Measurements from ENCODE around the gene IL1RN. TPM values are rescaled to one million over a fixed set of nuclear protein-coding genes. Genes with fewer than 3 reads are reported as not detected.
"Not testable (repeated sequence)": the region's sequence is repeated elsewhere in the genome, so short reads cannot be mapped to it uniquely, and the experiment has no call there.

The IL1RN gene, protein sequence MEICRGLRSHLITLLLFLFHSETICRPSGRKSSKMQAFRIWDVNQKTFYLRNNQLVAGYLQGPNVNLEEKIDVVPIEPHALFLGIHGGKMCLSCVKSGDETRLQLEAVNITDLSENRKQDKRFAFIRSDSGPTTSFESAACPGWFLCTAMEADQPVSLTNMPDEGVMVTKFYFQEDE
- total RNA-seq = 20.7 TPM

DNA sequence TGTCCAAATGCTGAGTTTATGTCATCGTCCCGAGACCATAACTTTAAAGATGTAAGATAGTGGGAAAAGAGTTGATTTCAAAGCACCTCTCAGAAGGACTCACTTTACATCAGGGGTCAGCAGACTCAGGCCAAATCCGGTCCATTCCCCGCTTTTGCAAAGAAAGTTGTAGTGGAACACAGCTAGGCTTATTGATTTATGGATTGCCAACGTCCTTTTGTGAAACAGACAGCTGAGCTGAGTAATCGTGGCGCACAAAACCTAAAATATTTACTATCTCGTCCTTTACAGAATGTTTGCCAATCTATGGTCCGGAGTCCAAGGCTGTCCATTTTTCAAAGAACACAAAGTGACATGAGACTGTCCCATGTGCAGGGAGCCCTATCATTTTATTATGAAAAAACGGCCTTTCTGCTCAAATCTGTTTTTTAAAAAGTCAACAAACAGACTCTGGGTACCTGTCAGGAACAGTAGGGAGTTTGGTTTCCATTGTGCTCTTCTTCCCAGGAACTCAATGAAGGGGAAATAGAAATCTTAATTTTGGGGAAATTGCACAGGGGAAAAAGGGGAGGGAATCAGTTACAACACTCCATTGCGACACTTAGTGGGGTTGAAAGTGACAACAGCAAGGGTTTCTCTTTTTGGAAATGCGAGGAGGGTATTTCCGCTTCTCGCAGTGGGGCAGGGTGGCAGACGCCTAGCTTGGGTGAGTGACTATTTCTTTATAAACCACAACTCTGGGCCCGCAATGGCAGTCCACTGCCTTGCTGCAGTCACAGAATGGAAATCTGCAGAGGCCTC, at the start of gene IL1RN:
IL1RN (plus strand) TSS at position 754 of the 801 bp plus-strand sequence; CDS start at position 781, 27 bp downstream.
- DNase-seq = no peak

DNA sequence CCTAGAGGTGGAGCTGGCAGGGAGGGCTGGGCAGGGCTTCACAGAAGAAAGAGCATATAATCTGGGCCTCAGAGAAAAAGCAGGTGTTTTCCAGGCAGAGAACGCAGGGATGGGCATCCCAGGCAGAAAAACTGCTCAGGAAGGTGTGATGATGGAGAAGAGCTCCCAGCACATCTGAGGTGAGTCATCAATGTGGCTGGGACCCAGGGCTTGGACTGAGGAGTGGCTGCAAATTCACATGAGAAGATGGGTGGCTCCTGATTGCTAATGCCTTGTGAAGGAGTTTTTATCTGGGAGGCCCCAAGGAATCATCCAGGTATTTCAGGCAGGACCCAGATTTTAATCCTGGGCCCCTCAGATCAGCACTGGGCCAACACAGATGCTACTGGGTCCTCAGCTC, 49.5 kb upstream of the IL1RN start:
- DNase-seq = no peak

DNA sequence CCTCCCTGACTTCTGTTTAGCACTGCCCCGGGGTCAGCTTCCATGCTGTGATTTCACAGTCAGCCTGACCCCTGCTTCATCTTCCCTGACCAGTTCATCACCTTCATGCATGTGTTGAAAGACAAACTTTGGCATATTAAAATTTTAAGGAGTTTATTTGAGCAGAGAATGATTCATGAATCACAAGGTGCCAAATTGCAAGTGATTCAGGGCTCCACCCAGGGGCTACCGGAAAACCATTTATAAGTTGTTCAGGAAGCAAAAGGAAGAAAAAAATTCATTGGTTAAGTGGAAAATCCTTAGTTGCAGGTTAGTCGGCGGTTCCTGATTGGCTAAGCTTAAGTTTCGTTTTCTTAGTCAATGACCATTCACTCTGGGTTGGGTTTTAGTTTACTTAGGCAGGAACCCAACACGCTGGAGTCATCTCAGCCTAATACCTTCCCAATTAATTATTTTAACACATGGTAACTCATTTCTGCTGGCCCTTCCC, 49.0 kb upstream of the IL1RN start:
- no peak for DNase-seq

GRCh38 chr2:113079131-113079530, 48.3 kb upstream of the IL1RN start:
- DNase-seq = no peak

GRCh38 chr2:113080134-113080533, 47.3 kb upstream of the IL1RN start:
- no peak for DNase-seq

- no peak for DNase-seq
Measured at GRCh38 chr2:113081488-113082210, 45.7 kb upstream of the IL1RN start.

DNA sequence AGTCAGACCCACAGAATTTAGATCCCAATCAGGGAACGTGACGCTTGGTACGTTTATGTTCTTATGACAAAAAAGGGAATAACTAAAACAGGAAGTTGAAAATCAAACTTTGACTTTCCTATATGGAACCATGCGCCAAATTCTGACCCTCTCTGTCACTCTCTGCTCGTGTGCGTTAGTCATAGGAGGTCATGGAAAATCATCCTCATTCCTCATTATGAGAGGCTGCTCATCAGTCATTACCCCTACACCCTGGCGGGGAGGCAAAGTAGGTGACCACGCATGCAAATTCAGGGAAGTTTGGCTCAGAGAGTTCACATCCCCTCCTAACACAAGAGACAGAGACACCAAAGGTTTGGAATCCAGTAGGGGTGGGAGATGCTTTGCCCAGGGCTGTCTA, 44.1 kb upstream of the IL1RN start:
- DNase-seq = no peak

DNA sequence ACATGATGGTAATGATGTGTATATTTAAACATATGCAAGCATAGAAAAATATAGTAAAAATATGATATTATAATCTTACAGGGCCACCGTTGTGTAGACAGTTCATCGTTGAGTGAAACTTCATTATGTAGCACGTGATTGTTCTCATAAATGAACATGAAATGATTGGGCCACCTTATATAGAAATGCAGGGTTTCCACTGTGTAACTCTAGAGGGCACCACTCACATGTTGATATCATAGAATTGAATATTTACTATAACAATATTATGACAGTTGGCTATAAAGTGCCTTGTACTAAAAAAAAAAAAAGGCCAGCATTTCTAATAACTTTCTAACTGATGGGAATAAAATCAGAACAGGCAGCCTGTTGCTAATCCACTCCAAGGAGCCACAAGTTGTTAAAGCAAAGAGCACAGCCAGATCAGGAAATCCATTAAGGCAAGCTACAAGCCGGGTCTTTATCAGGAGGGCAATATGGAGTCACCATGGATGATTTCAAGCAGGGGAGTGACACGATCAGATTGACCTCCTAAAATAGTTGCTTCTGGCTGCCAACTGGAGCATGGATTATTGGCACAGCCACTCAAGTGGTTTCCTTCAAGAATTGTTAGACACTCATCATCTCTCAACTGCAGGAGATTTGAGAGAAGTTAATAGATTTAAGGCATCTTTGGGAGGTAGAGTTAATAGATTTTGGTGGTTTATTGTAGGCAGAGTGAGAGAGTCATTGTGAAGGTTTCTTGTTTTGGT, 43.0 kb upstream of the IL1RN start:
- no peak for DNase-seq

GRCh38 chr2:113085542-113085941, 41.9 kb upstream of the IL1RN start:
- DNase-seq = no peak

DNA sequence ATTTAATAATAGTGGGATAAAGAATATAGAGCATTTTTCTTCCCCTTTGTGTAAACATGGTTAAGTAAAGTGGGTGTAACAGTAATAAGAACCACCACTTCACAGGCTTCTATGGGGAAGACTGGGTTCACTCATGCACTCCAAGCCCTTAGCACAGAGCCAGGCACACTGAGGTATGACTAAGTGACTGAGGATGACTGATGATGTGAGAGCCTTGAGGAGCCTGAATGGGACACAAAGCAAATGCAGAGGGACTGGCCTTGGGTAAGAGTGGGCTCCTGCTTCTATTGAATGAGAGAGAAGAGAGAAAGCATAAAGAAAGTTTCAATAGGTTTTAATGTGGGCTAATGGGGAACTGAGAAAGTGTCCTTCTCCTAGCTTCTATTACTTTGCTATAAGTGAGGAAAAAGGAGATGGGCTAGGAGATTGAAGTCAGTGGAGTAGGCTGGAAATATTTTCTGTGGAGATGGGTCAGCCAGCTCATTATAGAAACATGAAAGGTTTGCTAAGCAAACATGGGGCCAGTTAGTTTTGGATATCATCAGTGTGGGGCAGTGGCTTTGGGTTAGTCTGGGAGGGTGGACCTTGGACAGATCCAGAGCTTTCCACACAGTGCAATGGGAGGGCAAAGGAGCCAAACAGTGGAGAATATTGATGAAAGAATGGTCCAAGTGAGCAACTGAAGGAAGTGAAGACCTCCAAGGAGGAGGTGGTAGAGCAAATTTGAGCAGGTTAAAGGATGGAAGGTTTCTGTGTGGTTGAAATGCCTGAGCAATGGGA, 39.0 kb upstream of the IL1RN start:
- DNase-seq = no peak

- no peak for DNase-seq
Measured at GRCh38 chr2:113089916-113090315, 37.5 kb upstream of the IL1RN start.

- no peak for DNase-seq
Measured at GRCh38 chr2:113091231-113091896, 36.0 kb upstream of the IL1RN start.

- DNase-seq = peak; percentile 62
Measured at GRCh38 chr2:113092864-113093612, 34.4 kb upstream of the IL1RN start.

DNA sequence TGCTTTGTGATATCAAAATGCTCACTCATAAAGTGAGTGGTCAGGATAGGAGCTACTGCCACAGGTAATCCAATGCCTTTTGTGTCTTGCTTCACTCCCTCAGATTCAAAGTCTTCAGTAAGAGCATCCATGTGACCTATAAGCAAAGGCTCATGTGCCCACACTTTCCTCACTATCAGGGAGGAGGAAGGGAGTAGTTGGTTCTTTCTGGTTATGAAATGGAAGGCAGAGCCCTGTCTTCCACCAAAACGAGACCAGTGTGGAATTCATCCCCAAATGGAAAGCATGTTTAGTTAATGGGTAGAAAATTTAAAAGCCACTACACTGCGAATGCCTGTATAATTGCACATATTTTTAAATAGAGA, 33.8 kb upstream of the IL1RN start:
- DNase-seq = no peak

GRCh38 chr2:113096306-113096705, 31.1 kb upstream of the IL1RN start:
- DNase-seq = not testable (repeated sequence)

GRCh38 chr2:113096842-113097618, 30.4 kb upstream of the IL1RN start:
- DNase-seq = not testable (repeated sequence)

DNA sequence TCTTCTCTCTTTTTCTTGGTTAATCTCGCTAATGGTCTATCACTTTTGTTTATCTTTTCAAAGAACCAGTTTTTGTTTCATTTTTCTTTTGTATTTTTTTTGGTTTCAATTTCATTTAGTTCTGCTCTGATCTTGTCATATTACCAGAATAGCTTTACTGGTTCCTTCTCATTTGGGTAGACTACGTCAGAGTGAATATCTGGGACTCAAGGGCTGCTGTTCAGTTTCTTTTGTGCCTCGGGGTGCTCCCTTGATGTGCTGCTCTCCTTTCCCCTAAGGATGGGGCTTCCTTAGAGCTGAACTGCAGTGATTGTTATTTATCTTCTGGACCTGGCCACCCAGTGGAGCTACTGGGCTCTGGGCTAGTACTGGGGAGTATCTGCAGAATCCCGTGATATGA, 29.4 kb upstream of the IL1RN start:
- DNase-seq = no peak

- no peak for DNase-seq
Measured at GRCh38 chr2:113098532-113098931, 28.9 kb upstream of the IL1RN start.

DNA sequence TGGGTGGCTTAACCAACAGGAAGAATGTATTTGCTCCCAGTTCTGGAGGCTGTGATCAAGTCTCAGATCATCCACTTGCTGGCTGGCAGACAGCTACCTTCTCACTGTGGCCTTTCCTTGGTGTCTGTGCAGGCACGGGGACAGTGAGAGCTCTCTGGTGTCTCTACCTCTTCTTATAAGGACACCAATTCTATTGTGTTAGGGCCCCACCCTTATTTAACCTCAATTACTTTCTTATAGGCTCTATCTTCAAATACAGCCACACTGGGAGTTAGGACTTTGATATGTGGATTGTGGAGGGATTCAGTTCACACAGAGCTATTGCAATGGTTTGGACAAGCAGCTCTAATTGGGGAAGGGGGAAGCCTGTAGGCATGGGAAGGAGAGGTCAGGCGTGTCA, 25.3 kb upstream of the IL1RN start:
- no peak for DNase-seq

DNA sequence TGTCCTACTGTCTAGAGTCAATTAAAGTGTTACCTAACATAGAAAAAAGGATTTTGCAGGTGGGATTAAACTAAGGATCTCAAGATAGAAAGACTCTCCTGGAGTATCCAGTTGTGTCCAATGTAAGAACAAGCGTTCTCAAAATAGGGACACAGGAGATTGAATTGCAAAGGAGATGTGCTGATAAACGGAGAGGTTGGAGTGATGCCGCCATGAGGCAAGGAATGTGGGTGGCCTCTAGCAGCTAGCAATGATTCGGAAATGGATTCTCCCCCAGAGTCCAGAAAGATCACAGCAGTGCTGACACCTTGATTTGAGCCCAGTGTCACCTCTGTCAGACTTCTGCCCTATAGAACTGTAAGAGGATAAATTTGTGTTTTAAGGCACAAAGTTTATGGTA, 24.1 kb upstream of the IL1RN start:
- DNase-seq = no peak

All from skin of body (tissue), 2 donors.